DND-41 (cell line): ENCODE results near the gene LAYN.

Source experiments
- CTCF ChIP-seq: IDR thresholded peaks from 2 replicates; pipeline ENCODE4 v1.5.1; 2012; ENCODE audit warnings: borderline replicate concordance, low read length, moderate library complexity, mild to moderate bottlenecking; ENCODE audit not compliant: poor library complexity, severe bottlenecking; ENCODE audit errors: extremely low read depth
- EZH2 ChIP-seq: IDR thresholded peaks from 3 replicates; pipeline ENCODE4 v1.6.1; 2012; ENCODE audit warnings: borderline replicate concordance, low read depth, mild to moderate bottlenecking, moderate library complexity, low read length, inconsistent platforms; ENCODE audit not compliant: severe bottlenecking

- no peak for TF ChIP-seq CTCF
- no peak for TF ChIP-seq EZH2
Observed at GRCh38 chr11:111561791-111562325, 21.3 kb downstream of the LAYN start.
